Neutrophil (primary cell): Measurements from ENCODE around the gene RPS26.
"Not testable (repeated sequence)": the region's sequence is repeated elsewhere in the genome, so short reads cannot be mapped to it uniquely, and the experiment has no call there.

Source experiments
- H3K27ac ChIP-seq: fragments of 200-600 bp; sonication (generic); 2 replicates; pipeline ENCODE4 v1.5.1; 2016; ENCODE audit warnings: mild to moderate bottlenecking, moderate library complexity
- H3K27me3 ChIP-seq: fragments of 200-600 bp; sonication (generic); 2 replicates; pipeline ENCODE4 v1.6.0; 2016; ENCODE audit warnings: mild to moderate bottlenecking
- H3K36me3 ChIP-seq: fragments of 200-600 bp; sonication (generic); 2 replicates; pipeline ENCODE4 v1.5.1; 2017
- H3K4me1 ChIP-seq, 2 experiments: fragments of 200-600 bp in 1 of 2; sonication (generic) in 1 of 2; 1 replicate in 1 of 2; 2 replicates in 1 of 2; pipeline versions ENCODE4 v1.5.1 to v1.6.1; 2013 to 2016; ENCODE audit warnings: low read depth in 1 of 2, low read length in 1 of 2, mild to moderate bottlenecking in 1 of 2, moderate library complexity in 1 of 2; ENCODE audit not compliant: control insufficient read depth in 1 of 2, insufficient read depth in 1 of 2
- H3K4me3 ChIP-seq, 2 experiments: fragments of 200-600 bp in 1 of 2; sonication (generic) in 1 of 2; 1 replicate in 1 of 2; 2 replicates in 1 of 2; pipeline ENCODE4 v1.5.1; 2013 to 2016; ENCODE audit warnings: low read depth in 1 of 2, low read length in 1 of 2, mild to moderate bottlenecking in 1 of 2, moderate library complexity in 1 of 2
- H3K9me3 ChIP-seq: fragments of 200-600 bp; sonication (generic); 2 replicates; pipeline ENCODE4 v1.5.1; 2016
- CTCF ChIP-seq: fragments of 200-600 bp; sonication (generic); IDR thresholded peaks from 2 replicates; pipeline ENCODE4 v1.5.1; 2016; ENCODE audit warnings: antibody characterized with exemption

RPS26 gene

GRCh38 chr12:56061982-56062381, 20.3 kb downstream of the RPS26 start:
- H3K36me3 ChIP-seq, result no peaks in the 10 kb centered on the region
- no peak for TF ChIP-seq CTCF
- H3K27ac ChIP-seq, result no peak overlapping the region
- H3K4me3 ChIP-seq, result no peak overlapping the region
- no peaks in the 10 kb centered on the region for H3K9me3 ChIP-seq
- no peaks in the 10 kb centered on the region for H3K27me3 ChIP-seq
- H3K4me1 ChIP-seq, result no peaks in the 10 kb centered on the region

- TF ChIP-seq CTCF, result no peak
- no peaks in the 10 kb centered on the region for H3K9me3 ChIP-seq
- no peaks in the 10 kb centered on the region for H3K36me3 ChIP-seq
- no peaks in the 10 kb centered on the region for H3K4me1 ChIP-seq
- H3K27ac ChIP-seq, result no peak overlapping the region
- no peak overlapping the region for H3K4me3 ChIP-seq
- H3K27me3 ChIP-seq, result no peaks in the 10 kb centered on the region
These were observed 21.3 kb downstream of the RPS26 start for GRCh38 chr12:56062996-56063395.

GRCh38 chr12:56071648-56072047, 29.9 kb downstream of the RPS26 start:
- Histone ChIP-seq H3K4me1 (no peaks in the 10 kb centered on the region), H3K9me3 (no peaks in the 10 kb centered on the region), H3K27ac (no peak overlapping the region), H3K27me3 (peaks cover 6% of the 10 kb centered on the region), H3K4me3 (no peak overlapping the region), H3K36me3 (no peaks in the 10 kb centered on the region)
- TF ChIP-seq CTCF, result no peak

- H3K36me3 ChIP-seq, result no peaks in the 10 kb centered on the region
- no peak overlapping the region for H3K27ac ChIP-seq
- no peak for TF ChIP-seq CTCF
- no peaks in the 10 kb centered on the region for H3K9me3 ChIP-seq
- H3K4me1 ChIP-seq, result peaks cover 6 to 8% of the 10 kb centered on the region in 2 experiments
- H3K4me3 ChIP-seq, result no peak overlapping the region
- peaks cover 32% of the 10 kb centered on the region for H3K27me3 ChIP-seq
These were observed 32.7 kb downstream of the RPS26 start for GRCh38 chr12:56074396-56074795.

GRCh38 chr12:56077966-56078365, 36.2 kb downstream of the RPS26 start:
- not testable (repeated sequence) for H3K9me3 ChIP-seq, H3K36me3 ChIP-seq, H3K4me3 ChIP-seq, H3K27ac ChIP-seq
- H3K27me3 ChIP-seq, result peaks cover 68% of the 10 kb centered on the region
- peaks cover 17 to 19% of the 10 kb centered on the region in 2 experiments for H3K4me1 ChIP-seq

GRCh38 chr12:56078427-56078826, 36.7 kb downstream of the RPS26 start:
- peaks cover 17 to 19% of the 10 kb centered on the region in 2 experiments for H3K4me1 ChIP-seq
- H3K27ac ChIP-seq, result no peak overlapping the region
- peaks cover 72% of the 10 kb centered on the region for H3K27me3 ChIP-seq
- no peak for TF ChIP-seq CTCF
- H3K9me3 ChIP-seq, result no peaks in the 10 kb centered on the region
- H3K36me3 ChIP-seq, result no peaks in the 10 kb centered on the region
- no peak overlapping the region for H3K4me3 ChIP-seq
